ENCODE measurements around the gene COL6A1. TPM values are rescaled to one million over a fixed set of nuclear protein-coding genes. Genes with fewer than 3 reads are reported as not detected.
"Not testable (repeated sequence)": the region's sequence is repeated elsewhere in the genome, so short reads cannot be mapped to it uniquely, and the experiment has no call there.

COL6A1 gene
- polyA plus RNA-seq, 3 donors from 2014 or later, result 0.17 to 0.18 TPM; not detected in 1

GRCh38 chr21:45950740-45951515, 30.6 kb upstream of the COL6A1 start:
- H3K36me3 Mint-ChIP-seq, result no peaks in the 10 kb centered on the region
- no peak overlapping the region for H3K27ac Mint-ChIP-seq
- H3K4me1 Mint-ChIP-seq, result no peaks in the 10 kb centered on the region
- no peak overlapping the region for H3K4me3 Mint-ChIP-seq
- DNase-seq, result no peak
- H3K27me3 Mint-ChIP-seq (ENCODE audit: low read depth in 3 of 3), result peaks cover 0 to 2% (median 2%) of the 10 kb centered on the region in 3 donors
- H3K9me3 Mint-ChIP-seq, result peaks cover 0 to 3% (median 0%) of the 10 kb centered on the region in 6 donors

GRCh38 chr21:45951676-45952075, 29.9 kb upstream of the COL6A1 start:
- Mint-ChIP-seq H3K27me3 (ENCODE audit: low read depth in 3 of 3) (peaks cover 1 to 4% (median 2%) of the 10 kb centered on the region in 3 donors), H3K4me1 (no peaks in the 10 kb centered on the region), H3K9me3 (peaks cover 0 to 5% (median 0%) of the 10 kb centered on the region in 6 donors), H3K4me3 (no peak overlapping the region), H3K27ac (no peak overlapping the region), H3K36me3 (no peaks in the 10 kb centered on the region)
- DNase-seq, result no peak

GRCh38 chr21:45952527-45952926, 29.0 kb upstream of the COL6A1 start:
- not testable (repeated sequence) for H3K9me3 Mint-ChIP-seq; H3K27me3 Mint-ChIP-seq (ENCODE audit: low read depth in 3 of 3); H3K27ac Mint-ChIP-seq; DNase-seq; H3K4me1 Mint-ChIP-seq; H3K36me3 Mint-ChIP-seq; H3K4me3 Mint-ChIP-seq

- no peak overlapping the region for H3K4me3 Mint-ChIP-seq
- peaks cover 1 to 5% (median 4%) of the 10 kb centered on the region in 3 donors for H3K27me3 Mint-ChIP-seq (ENCODE audit: low read depth in 3 of 3)
- no peaks in the 10 kb centered on the region for H3K4me1 Mint-ChIP-seq
- DNase-seq, result no peak
- H3K27ac Mint-ChIP-seq, result no peak overlapping the region
- H3K36me3 Mint-ChIP-seq, result no peaks in the 10 kb centered on the region
- peaks cover 0 to 5% (median 0%) of the 10 kb centered on the region in 6 donors for H3K9me3 Mint-ChIP-seq
Observed at GRCh38 chr21:45952974-45953373, 28.6 kb upstream of the COL6A1 start.

- peaks cover 0 to 3% (median 0%) of the 10 kb centered on the region in 3 donors for H3K36me3 Mint-ChIP-seq
- peaks cover 2 to 5% of the 10 kb centered on the region in 2 donors for H3K4me1 Mint-ChIP-seq
- H3K9me3 Mint-ChIP-seq, result peaks cover 0 to 5% (median 0%) of the 10 kb centered on the region in 6 donors
- H3K27ac Mint-ChIP-seq, result no peak overlapping the region
- no peak for DNase-seq
- H3K27me3 Mint-ChIP-seq (ENCODE audit: low read depth in 3 of 3), result peaks cover 5% of the 10 kb centered on the region in 3 donors
- H3K4me3 Mint-ChIP-seq, result no peak overlapping the region
Observed at GRCh38 chr21:45954261-45954660, 27.3 kb upstream of the COL6A1 start.

GRCh38 chr21:45954921-45955320, 26.6 kb upstream of the COL6A1 start:
- Mint-ChIP-seq H3K4me1 (peaks cover 2 to 6% of the 10 kb centered on the region in 2 donors), H3K27ac (no peak overlapping the region), H3K36me3 (peaks cover 0 to 3% (median 0%) of the 10 kb centered on the region in 3 donors), H3K27me3 (ENCODE audit: low read depth in 3 of 3) (peaks cover 5 to 7% (median 5%) of the 10 kb centered on the region in 3 donors), H3K9me3 (peaks cover 0 to 5% (median 0%) of the 10 kb centered on the region in 6 donors), H3K4me3 (no peak overlapping the region)
- DNase-seq, result no peak

GRCh38 chr21:45957551-45957950, 24.0 kb upstream of the COL6A1 start:
- Mint-ChIP-seq H3K27me3 (ENCODE audit: low read depth in 3 of 3) (peaks cover 5 to 10% (median 7%) of the 10 kb centered on the region in 3 donors), H3K9me3 (peaks cover 0 to 5% (median 0%) of the 10 kb centered on the region in 6 donors), H3K27ac (no peak overlapping the region), H3K4me1 (peaks cover 2 to 6% of the 10 kb centered on the region in 2 donors), H3K4me3 (no peak overlapping the region), H3K36me3 (peaks cover 0 to 4% (median 3%) of the 10 kb centered on the region in 3 donors)
- no peak for DNase-seq

GRCh38 chr21:45957981-45958600, 23.5 kb upstream of the COL6A1 start:
- Mint-ChIP-seq H3K27ac (no peak overlapping the region), H3K4me3 (no peak overlapping the region), H3K27me3 (ENCODE audit: low read depth in 3 of 3) (peaks cover 5 to 10% (median 7%) of the 10 kb centered on the region in 3 donors), H3K36me3 (peaks cover 0 to 4% (median 3%) of the 10 kb centered on the region in 3 donors), H3K9me3 (peaks cover 0 to 2% (median 0%) of the 10 kb centered on the region in 6 donors), H3K4me1 (peaks cover 2 to 6% of the 10 kb centered on the region in 2 donors)
- DNase-seq, result no peak

- Mint-ChIP-seq H3K4me3 (no peak overlapping the region), H3K27ac (no peak overlapping the region), H3K9me3 (peaks cover 0 to 5% (median 2%) of the 10 kb centered on the region in 6 donors), H3K4me1 (peaks cover 2 to 6% of the 10 kb centered on the region in 2 donors), H3K27me3 (ENCODE audit: low read depth in 3 of 3) (peaks cover 7 to 10% (median 7%) of the 10 kb centered on the region in 3 donors), H3K36me3 (peaks cover 0 to 8% (median 4%) of the 10 kb centered on the region in 3 donors)
- no peak for DNase-seq
Observed at GRCh38 chr21:45959182-45959581, 22.4 kb upstream of the COL6A1 start.

GRCh38 chr21:45959779-45960390, 21.7 kb upstream of the COL6A1 start:
- Mint-ChIP-seq H3K27ac (no peak overlapping the region), H3K4me3 (no peak overlapping the region), H3K9me3 (peaks cover 0 to 9% (median 4%) of the 10 kb centered on the region in 6 donors), H3K27me3 (ENCODE audit: low read depth in 3 of 3) (peaks cover 7 to 10% (median 7%) of the 10 kb centered on the region in 3 donors), H3K4me1 (peaks cover 2 to 6% of the 10 kb centered on the region in 2 donors), H3K36me3 (peaks cover 0 to 9% (median 4%) of the 10 kb centered on the region in 3 donors)
- no peak for DNase-seq

GRCh38 chr21:45961408-45961807, 20.2 kb upstream of the COL6A1 start:
- not testable (repeated sequence) for H3K4me1 Mint-ChIP-seq; DNase-seq; H3K36me3 Mint-ChIP-seq; H3K9me3 Mint-ChIP-seq; H3K27me3 Mint-ChIP-seq (ENCODE audit: low read depth in 3 of 3); H3K4me3 Mint-ChIP-seq; H3K27ac Mint-ChIP-seq

GRCh38 chr21:45962531-45963231, 18.9 kb upstream of the COL6A1 start:
- H3K4me1 Mint-ChIP-seq, result peaks cover 2 to 6% of the 10 kb centered on the region in 2 donors
- no peak overlapping the region for H3K27ac Mint-ChIP-seq

GRCh38 chr21:45963232-45963570, 18.4 kb upstream of the COL6A1 start:
- Mint-ChIP-seq H3K27me3 (ENCODE audit: low read depth in 3 of 3) (peaks cover 8 to 11% (median 9%) of the 10 kb centered on the region in 3 donors), H3K9me3 (peaks cover 0 to 9% (median 3%) of the 10 kb centered on the region in 6 donors), H3K36me3 (peaks cover 3 to 9% (median 4%) of the 10 kb centered on the region in 3 donors), H3K27ac (no peak overlapping the region), H3K4me3 (no peak overlapping the region), H3K4me1 (peaks cover 2 to 6% of the 10 kb centered on the region in 2 donors)
- DNase-seq, result no peak

More at GRCh38 chr21:45962531-45963231, 18.9 kb upstream of the COL6A1 start:
- Mint-ChIP-seq H3K9me3 (peaks cover 0 to 9% (median 3%) of the 10 kb centered on the region in 6 donors), H3K4me3 (no peak overlapping the region), H3K36me3 (peaks cover 3 to 9% (median 4%) of the 10 kb centered on the region in 3 donors), H3K27me3 (ENCODE audit: low read depth in 3 of 3) (peaks cover 8 to 12% (median 9%) of the 10 kb centered on the region in 3 donors)
- no peak for DNase-seq

Data from immature natural killer cell (primary cell).